Measurements from ENCODE around the gene C1orf105. TPM values are rescaled to one million over a fixed set of nuclear protein-coding genes. Genes with fewer than 3 reads are reported as not detected.

The C1orf105 gene
- total and polyA plus RNA-seq, 10 donors = not detected

DNA sequence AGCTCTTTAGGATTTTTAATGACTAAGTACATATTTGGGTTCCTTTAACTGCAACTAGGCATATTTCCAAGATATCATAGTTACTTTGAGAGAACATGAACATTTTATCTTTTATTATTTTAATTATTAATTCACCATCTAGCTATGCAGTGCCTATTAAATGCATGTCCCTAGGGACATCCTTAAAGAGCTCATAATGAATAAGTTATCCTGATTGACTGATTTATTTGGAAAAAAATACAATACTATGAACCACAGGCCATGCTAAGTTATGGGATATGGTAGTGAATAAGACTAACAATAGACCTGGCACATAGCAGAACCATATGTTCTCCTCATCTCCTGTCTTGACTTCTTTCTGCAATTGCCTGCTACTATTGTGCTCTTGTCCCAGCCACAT lies 16.4 kb upstream of the C1orf105 start:
- H3K36me3 ChIP-seq = no peaks in the 10 kb centered on the region
- no peak overlapping the region for H3K4me3 ChIP-seq
- intact Hi-C loops (cut with DNase I; ENCODE audit: low total_unique reads) = loop anchor here (10.0 kb wide), 1 partner anchor 399 kb away; no protein-coding TSS in a partner anchor
- DNase-seq = no peak
- H3K27ac ChIP-seq = no peak overlapping the region
- peaks cover 0 to 32% (median 13%) of the 10 kb centered on the region in 6 donors for H3K4me1 ChIP-seq
- TF ChIP-seq POLR2AphosphoS5 (IDR thresholded peaks at IDR 0.05) (no peak), POLR2A (IDR thresholded peaks at IDR 0.05) (no peak)
- TF ChIP-seq, protein P1, sequence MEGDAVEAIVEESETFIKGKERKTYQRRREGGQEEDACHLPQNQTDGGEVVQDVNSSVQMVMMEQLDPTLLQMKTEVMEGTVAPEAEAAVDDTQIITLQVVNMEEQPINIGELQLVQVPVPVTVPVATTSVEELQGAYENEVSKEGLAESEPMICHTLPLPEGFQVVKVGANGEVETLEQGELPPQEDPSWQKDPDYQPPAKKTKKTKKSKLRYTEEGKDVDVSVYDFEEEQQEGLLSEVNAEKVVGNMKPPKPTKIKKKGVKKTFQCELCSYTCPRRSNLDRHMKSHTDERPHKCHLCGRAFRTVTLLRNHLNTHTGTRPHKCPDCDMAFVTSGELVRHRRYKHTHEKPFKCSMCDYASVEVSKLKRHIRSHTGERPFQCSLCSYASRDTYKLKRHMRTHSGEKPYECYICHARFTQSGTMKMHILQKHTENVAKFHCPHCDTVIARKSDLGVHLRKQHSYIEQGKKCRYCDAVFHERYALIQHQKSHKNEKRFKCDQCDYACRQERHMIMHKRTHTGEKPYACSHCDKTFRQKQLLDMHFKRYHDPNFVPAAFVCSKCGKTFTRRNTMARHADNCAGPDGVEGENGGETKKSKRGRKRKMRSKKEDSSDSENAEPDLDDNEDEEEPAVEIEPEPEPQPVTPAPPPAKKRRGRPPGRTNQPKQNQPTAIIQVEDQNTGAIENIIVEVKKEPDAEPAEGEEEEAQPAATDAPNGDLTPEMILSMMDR (IDR thresholded peaks at IDR 0.05 in 8 of 11, conservative IDR thresholded peaks at IDR 0.05 in 3 of 11) = no peak
- H3K9me3 ChIP-seq = no peaks in the 10 kb centered on the region
- no peaks in the 10 kb centered on the region for H3K27me3 ChIP-seq (replicated peaks in 1 of 7)

DNA sequence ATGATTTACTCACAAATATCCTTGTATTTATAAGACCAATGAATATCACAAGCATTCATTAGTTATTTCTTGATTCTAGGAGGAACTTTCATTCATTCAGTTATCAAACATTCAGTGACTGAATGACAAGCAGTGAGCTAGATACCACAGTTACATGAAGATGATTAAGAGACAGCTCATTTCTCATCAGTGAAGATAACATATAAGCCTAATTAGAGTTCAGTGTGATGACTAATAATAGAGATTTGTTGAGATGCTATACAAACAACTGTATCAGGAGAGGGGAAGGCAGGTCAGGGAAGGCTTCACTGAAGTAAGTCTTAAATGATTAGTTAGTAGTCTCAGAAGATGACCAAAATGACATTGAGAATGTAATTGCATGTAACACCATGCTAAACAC lies 14.6 kb upstream of the C1orf105 start:
- no peak for DNase-seq
- intact Hi-C loops (cut with DNase I; ENCODE audit: low total_unique reads) = loop anchor here (10.0 kb wide), 1 partner anchor 401 kb away; no protein-coding TSS in a partner anchor
- TF ChIP-seq, protein P1 (IDR thresholded peaks at IDR 0.05 in 8 of 11, conservative IDR thresholded peaks at IDR 0.05 in 3 of 11) = no peak
- TF ChIP-seq POLR2A (IDR thresholded peaks at IDR 0.05) (no peak), POLR2AphosphoS5 (IDR thresholded peaks at IDR 0.05) (no peak)
- H3K36me3 ChIP-seq = no peaks in the 10 kb centered on the region
- no peak overlapping the region for H3K27ac ChIP-seq
- H3K27me3 ChIP-seq (replicated peaks in 1 of 7) = no peaks in the 10 kb centered on the region
- H3K4me3 ChIP-seq = no peak overlapping the region
- H3K9me3 ChIP-seq = no peaks in the 10 kb centered on the region
- peaks cover 0 to 14% (median 0%) of the 10 kb centered on the region in 6 donors for H3K4me1 ChIP-seq

DNA sequence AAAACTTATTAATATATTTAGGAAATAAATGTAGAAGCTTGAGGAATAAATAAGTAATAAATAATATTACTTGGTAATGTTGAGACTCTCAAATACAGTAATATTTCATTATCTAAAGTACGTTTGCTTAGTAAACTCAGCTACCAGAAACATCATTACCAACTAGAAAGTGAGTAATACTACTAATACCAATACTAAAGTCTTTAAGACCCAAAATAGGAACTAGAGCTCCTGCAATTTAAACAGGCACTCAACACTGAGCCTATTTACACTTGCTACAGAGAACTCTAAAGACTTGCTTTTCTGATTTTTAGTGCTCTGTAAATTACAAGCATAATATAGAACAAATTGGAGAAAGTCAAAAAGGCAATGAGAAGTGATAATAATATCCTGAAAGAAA lies 13.5 kb upstream of the C1orf105 start:
- H3K4me1 ChIP-seq = peaks cover 0 to 10% (median 0%) of the 10 kb centered on the region in 6 donors
- TF ChIP-seq POLR2A (IDR thresholded peaks at IDR 0.05) (no peak), POLR2AphosphoS5 (IDR thresholded peaks at IDR 0.05) (no peak)
- TF ChIP-seq, protein P1 (IDR thresholded peaks at IDR 0.05 in 8 of 11, conservative IDR thresholded peaks at IDR 0.05 in 3 of 11) = no peak
- no peaks in the 10 kb centered on the region for H3K27me3 ChIP-seq (replicated peaks in 1 of 7)
- H3K27ac ChIP-seq = no peak overlapping the region
- no peak overlapping the region for H3K4me3 ChIP-seq
- DNase-seq = no peak
- WGBS, 5 donors = 46 to 90% (median 82%) methylated on average over 1 of the region's 1 CpG
- no peaks in the 10 kb centered on the region for H3K36me3 ChIP-seq
- intact Hi-C loops (cut with DNase I; ENCODE audit: low total_unique reads) = loop anchor here (10.0 kb wide), 1 partner anchor 402 kb away; no protein-coding TSS in a partner anchor
- H3K9me3 ChIP-seq = no peaks in the 10 kb centered on the region

DNA sequence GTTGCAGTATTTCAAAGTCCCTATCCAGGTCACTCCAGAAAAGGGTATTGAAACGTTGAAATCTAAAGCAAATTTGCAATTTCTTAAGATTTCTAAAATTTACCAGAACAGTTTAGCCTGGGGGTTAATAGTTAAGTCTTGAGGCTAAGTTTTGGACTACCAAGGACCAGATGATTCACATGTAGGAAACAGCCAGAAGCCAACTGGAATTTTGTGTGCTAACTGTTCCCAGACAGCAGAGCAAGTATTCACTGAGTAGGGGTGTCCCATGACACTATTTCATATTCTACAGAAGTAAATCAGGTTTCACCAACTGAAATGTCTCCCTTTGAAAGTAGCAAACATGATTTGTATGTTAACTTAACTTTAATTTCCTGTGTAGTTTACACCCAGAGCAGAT lies 11.5 kb upstream of the C1orf105 start:
- Histone ChIP-seq H3K27me3 (replicated peaks in 1 of 7) (no peaks in the 10 kb centered on the region), H3K4me3 (no peak overlapping the region), H3K27ac (no peak overlapping the region), H3K4me1 (no peaks in the 10 kb centered on the region), H3K9me3 (no peaks in the 10 kb centered on the region), H3K36me3 (no peaks in the 10 kb centered on the region)
- 89 to 98% (median 96%) methylated on average over 1 of the region's 1 CpG for WGBS, 5 donors
- TF ChIP-seq POLR2A (IDR thresholded peaks at IDR 0.05) (no peak), POLR2AphosphoS5 (IDR thresholded peaks at IDR 0.05) (no peak)
- TF ChIP-seq, protein P1 (IDR thresholded peaks at IDR 0.05 in 8 of 11, conservative IDR thresholded peaks at IDR 0.05 in 3 of 11) = no peak
- intact Hi-C loops (cut with DNase I; ENCODE audit: low total_unique reads) = loop anchor here (10.0 kb wide), 1 partner anchor 404 kb away; no protein-coding TSS in a partner anchor
- DNase-seq = no peak

Measured in spleen (tissue), 11 donors.